ENCODE data around the gene SLC26A1.

SLC26A1 gene

DNA sequence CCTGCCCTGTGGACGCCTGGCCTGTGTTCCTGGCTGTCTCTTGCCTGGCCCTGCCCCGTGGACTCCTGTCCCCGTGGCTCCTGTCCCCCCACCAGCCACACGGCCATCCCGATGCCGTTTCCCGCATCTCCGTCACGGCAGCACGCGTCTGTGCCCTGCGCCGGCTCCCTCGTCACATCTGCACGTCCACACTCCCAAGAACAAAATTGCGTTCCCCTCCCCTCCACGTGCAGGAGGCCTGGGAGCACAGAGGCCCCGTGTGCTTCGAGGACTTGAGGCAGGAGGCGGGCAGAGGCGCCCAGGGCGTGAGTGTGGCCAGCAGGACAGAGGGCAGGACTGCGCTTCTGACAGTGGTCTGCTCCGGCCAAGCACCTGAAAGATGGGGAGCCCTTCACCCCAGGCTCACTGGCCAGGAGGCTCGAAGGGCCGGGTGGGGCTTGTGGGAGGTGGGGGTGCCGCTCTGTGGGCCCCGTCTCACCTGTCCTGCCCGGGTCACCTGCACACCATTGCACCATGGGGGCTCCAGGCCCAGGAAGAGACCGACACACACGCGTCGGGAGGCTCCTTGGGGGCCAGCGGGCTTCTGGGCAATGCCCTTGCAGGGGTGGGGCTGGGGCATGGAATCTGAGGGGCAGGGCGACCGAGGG, 35.5 kb upstream of the SLC26A1 start:
- no peak for DNase-seq

- DNase-seq, result no peak
Measured at GRCh38 chr4:1027915-1028238, 34.7 kb upstream of the SLC26A1 start.

- no peak for DNase-seq
Measured at GRCh38 chr4:1027219-1027914, 34.2 kb upstream of the SLC26A1 start.

- DNase-seq, result no peak
Measured at GRCh38 chr4:1026115-1026514, 32.9 kb upstream of the SLC26A1 start.

DNA sequence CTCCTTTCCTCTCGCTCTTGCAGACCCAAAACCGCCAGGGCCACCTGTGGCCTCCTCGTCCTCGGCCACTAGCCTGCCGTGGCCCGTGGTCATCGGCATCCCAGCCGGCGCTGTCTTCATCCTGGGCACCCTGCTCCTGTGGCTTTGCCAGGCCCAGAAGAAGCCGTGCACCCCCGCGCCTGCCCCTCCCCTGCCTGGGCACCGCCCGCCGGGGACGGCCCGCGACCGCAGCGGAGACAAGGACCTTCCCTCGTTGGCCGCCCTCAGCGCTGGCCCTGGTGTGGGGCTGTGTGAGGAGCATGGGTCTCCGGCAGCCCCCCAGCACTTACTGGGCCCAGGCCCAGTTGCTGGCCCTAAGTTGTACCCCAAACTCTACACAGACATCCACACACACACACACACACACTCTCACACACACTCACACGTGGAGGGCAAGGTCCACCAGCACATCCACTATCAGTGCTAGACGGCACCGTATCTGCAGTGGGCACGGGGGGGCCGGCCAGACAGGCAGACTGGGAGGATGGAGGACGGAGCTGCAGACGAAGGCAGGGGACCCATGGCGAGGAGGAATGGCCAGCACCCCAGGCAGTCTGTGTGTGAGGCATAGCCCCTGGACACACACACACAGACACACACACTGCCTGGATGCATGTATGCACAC, 31.8 kb upstream of the SLC26A1 start:
- no peak for DNase-seq

- DNase-seq, result no peak
Measured at GRCh38 chr4:1023895-1024740, 30.9 kb upstream of the SLC26A1 start.

DNA sequence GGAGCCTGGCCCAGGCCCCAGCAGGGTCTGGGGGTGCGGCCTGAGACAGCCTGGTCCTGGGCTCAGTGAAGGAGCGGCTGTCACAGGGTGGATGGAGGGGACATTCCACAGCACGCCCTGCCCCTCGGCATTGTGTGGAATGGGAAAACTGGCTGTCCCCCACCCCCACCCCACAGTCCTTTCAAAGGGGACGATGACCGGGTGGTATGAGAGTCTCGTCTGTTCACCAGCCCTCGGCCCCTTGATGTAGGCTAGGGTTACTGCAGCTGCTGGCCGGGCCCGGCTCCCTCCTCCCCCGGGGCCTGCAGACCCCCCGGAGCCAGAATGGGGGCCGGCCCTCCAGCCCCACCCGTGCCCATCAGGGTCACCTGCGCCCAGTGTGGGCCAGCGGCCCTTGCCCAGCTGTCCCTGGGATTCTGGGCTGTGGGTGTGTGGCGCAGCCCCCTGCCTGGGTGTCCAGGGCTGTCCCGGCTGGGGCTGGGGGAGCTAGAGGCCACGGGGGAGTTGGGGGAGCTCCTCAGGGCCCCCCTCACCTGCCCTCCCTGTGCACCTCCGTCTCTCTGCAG, 30.0 kb upstream of the SLC26A1 start:
- no peak for DNase-seq

DNA sequence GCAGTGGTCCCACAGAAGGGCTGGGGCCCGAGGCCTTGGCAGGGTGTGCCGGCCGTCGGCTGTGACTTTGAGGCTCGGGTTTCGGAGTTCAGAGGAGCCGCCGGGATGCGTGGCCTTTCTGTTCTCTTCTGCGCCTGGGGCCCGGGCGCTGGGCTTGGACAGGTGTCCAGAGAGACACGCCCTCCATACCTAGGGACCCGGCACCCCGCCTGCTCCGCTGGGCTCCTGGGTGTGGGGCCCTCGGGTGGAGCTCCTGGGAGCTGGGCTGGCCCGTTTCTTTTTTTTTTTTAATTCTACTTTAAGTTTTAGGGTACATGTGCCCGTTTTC, 29.5 kb upstream of the SLC26A1 start:
- no peak for DNase-seq

DNA sequence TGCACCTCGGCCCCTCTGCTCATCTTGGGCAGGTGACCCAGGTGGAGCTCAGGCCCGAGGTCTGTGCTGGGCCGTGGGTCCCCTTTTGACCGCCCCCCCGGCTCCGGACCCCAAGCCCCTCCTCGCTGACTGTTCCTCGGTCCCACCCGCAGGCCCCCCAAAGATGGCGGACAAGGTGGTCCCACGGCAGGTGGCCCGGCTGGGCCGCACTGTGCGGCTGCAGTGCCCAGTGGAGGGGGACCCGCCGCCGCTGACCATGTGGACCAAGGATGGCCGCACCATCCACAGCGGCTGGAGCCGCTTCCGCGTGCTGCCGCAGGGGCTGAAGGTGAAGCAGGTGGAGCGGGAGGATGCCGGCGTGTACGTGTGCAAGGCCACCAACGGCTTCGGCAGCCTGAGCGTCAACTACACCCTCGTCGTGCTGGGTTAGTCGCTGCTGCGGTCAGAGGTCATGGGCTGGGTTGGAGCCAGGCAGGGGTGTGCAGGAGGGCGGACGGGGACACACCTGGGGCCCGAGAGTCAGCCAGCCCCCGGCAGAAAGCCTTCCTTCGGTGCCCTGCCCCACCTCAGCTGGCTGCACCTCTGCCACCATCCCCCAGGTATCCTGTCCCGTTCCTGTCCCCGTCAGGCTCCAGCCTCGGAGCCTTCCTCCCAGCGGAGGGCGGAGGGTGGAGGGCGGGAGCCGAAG, 29.0 kb upstream of the SLC26A1 start:
- no peak for DNase-seq

DNA sequence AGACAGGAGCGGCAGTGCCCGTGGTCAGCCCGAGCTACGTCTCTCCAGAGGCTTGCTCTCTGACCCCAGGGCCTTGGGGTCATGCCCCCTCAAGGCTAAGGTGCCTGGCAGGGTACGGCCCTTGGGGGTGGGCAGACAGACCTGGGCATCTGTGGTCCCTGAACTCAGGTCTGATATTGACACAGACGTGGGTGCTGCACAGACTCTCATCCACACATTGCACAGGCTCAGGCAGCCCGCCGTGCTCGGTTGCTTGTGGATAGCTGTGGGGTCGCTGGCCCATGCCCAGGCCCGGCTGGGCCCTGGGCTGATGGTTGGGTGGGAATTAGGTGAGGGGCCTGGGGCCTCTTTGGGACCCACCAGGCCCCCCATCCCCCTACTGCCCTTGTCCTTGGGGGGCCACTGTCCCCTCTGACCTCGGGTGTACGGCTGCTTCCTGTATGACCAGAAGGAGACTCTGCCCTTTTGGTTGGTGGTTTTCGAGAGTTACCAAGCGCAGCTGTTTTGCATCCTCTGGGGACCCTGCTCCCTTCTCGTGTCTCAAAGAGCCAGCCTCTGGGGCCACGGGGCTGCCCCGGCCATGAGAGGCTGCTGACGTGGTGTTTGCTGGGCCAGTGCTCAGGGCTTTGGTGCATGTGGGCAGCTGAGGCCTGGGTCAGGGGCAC, 28.3 kb upstream of the SLC26A1 start:
- no peak for DNase-seq

GRCh38 chr4:1019729-1020470, 26.7 kb upstream of the SLC26A1 start:
- no peak for DNase-seq

DNA sequence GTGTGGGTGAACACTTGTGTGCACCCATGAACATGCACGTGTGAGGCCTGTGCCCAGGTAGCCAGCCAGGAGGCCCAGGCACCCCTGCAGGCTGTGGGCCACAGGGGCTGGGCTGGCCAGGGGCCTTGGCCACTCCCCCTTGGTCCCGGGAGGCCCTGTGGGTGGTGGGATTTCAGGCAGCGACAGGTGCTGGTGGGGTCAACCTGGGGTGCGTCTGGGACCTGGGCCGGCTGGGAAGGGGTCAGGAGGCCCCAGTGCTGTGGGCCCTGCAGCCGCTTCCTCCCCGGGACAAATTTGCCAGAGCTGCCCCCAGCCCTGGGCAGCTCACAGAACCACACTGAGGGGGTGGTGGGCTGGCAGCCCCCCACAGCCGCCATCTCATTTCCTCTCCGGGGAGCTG, 26.1 kb upstream of the SLC26A1 start:
- DNase-seq, result no peak

DNA sequence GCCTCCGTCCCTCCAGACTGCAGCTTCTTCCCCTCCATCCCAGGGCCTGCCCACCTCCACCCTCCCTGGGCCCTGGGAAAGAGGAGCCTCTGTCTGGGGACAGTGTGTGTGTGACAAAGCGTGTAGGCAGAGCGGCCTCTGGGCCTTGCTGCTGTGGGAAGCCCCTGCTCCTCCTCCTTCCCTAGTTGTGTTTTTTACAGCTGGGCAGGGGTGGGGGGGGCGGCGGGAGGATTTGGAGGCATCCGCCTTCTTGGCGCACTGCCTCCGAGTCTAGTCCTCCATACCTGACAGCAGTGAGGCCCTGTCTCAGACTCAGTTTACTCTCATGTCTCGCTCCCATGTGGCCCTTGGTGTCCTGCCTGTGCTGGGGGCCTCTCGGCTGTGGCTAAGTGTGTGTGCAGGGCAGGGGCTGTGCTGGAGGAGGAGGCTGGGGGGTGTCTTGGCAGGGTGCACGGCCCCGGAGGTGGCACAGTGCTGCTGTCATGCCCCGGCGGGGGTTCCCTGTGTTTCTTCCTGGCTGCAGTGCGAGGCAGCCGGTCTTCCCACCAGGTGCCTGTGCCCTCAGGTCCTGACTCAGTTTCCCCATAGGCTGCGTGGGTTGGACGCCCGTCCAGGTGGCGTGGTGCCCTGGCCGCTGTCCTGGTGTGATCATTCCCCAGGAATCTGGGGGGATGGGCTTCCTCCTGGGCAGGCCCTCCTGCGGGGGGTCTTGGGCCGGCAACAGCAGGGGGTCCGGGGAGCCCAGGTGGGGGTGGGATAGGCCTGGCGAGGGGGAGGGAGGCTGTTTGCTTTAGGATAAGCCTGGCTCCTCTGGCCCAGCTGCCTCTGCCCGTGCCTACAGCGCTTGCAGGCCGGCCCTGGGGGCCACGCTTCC, 25.2 kb upstream of the SLC26A1 start:
- no peak for DNase-seq

DNA sequence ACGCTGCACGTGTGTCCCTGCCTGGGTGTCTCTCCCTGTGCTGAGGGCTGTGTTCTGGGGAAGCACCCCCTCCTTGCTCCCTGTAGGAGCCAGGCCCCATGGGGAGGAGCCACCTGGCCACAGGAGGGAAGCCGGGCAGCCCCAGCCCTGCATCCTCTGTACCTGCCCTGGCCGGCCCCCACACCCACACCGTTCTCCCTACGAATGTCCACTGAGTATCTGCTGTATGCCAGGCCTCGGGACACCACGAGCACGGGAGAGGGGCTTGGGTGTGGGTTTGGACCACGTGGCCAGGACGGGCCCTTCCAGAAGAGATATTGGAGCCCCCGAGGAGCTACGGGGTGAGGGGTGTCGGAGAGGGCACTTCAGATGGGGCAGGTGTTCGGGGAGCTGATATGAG, 24.5 kb upstream of the SLC26A1 start:
- no peak for DNase-seq

GRCh38 chr4:1017211-1017610, 24.0 kb upstream of the SLC26A1 start:
- no peak for DNase-seq

DNA sequence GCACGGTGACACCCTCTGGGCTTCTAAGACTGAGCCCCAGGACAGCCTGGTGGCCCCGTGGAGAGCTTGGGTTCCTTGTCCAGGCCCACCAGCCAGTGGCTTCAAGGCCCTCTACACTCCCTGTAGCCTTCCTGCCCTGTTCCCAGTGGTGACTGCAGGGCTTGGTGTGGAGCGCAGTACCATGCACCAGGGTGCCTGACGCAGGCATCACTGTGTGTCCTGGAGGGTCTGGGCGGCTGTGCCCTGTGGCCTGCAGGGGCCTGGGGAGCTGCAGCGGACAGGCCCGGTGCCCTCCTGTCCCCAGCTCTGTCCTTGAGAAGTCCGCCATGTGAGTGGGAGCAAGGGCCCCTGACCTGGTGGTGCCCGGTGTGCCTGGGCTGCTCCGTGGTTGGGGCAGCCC, 22.5 kb upstream of the SLC26A1 start:
- no peak for DNase-seq

GRCh38 chr4:1015179-1015578, 22.0 kb upstream of the SLC26A1 start:
- DNase-seq, result no peak

DNA sequence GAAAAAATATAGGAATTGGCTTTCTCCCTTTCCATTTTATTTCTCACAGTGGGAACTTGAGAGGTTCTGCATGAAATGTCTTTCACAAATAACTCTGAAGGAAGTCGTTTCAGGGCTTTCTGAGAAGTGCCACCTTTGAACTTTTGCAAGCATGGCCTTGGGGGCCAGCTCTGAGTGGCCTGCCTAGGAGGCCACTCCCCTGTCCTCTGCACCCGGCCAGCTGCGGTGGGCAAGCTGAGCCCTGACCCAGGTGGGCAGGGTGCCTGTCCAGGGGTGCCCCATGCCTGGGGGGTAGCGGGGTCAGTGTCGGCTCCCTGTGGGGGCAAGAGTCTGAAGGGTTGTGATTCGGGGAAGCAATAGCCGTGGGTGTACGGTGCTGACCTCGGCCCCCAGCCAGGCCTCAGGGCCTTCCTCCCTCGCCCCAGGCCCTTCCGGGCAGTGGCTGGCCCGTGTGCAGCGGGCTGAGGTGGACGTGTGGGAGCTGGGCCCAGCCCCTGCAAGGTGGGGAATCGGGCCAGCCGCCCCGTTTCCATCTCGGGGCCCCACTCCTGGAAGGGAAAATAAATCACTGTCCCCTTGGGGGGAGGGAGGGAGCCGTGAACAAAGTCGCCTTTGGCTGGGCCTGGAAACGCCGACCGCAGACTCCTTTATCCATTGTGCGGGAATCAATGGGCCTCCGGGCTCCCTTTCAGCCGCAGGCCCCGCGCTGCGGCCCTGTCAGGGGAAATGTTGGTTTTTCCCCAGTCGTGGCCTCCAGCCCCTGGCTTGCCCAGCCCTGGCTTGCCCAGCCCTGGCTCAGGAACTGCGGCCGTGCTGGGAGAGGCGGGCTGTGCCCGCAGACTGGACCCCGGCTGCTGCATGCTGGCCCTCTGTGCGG, 21.3 kb upstream of the SLC26A1 start:
- no peak for DNase-seq

Measured in NCI-H2081 (cell line).